Fibroblast of lung (primary cell): Measurements from ENCODE around the gene HTR2A. TPM values are rescaled to one million over a fixed set of nuclear protein-coding genes. Genes with fewer than 3 reads are reported as not detected.

Experiments
- DNase-seq, 2 donors: peaks; one replicate each; pipeline versions ENCODE4 v3.0.0 to v3.0.0-alpha.2; 2010; ENCODE audit warnings: low read depth in 2 of 2
- H2AFZ ChIP-seq: 2 replicates; pipeline ENCODE4 v1.5.1; 2012; ENCODE audit warnings: low read length, control low read depth, inconsistent platforms
- H3K27ac ChIP-seq: 2 replicates; pipeline ENCODE4 v1.5.1; 2011; ENCODE audit warnings: low read length, control low read depth; ENCODE audit not compliant: insufficient read depth
- H3K27me3 ChIP-seq: 2 replicates; pipeline ENCODE4 v1.5.1; 2011; ENCODE audit warnings: mild to moderate bottlenecking, low read length; ENCODE audit not compliant: control insufficient read depth, insufficient read depth
- H3K36me3 ChIP-seq: 2 replicates; pipeline ENCODE4 v1.5.1; 2011; ENCODE audit warnings: low read length; ENCODE audit not compliant: control insufficient read depth, insufficient read depth
- H3K4me1 ChIP-seq: 2 replicates; pipeline ENCODE4 v1.5.1; 2011; ENCODE audit warnings: low read length; ENCODE audit not compliant: control insufficient read depth, insufficient read depth; ENCODE audit errors: extremely low read depth
- H3K4me2 ChIP-seq: 2 replicates; pipeline ENCODE4 v1.5.1; 2011; ENCODE audit warnings: low read length, control low read depth; ENCODE audit not compliant: insufficient read depth; ENCODE audit errors: extremely low read depth
- H3K4me3 ChIP-seq, 4 experiments: fragments of 200-600 bp in 1 of 4; sonication (generic) in 1 of 4; replicated peaks in 1 of 4; 2 replicates each; pipeline ENCODE4 v1.5.1; 2011 to 2016; ENCODE audit warnings: low read length in 4 of 4, low read depth in 3 of 4, mild to moderate bottlenecking in 3 of 4, control low read depth in 2 of 4, inconsistent platforms in 1 of 4, mixed read lengths in 1 of 4; ENCODE audit not compliant: insufficient read depth in 1 of 4; ENCODE audit errors: control extremely low read depth in 1 of 4
- H3K79me2 ChIP-seq: 2 replicates; pipeline ENCODE4 v1.5.1; 2012; ENCODE audit warnings: mild to moderate bottlenecking, low read length, inconsistent platforms; ENCODE audit not compliant: control insufficient read depth, insufficient read depth
- H3K9ac ChIP-seq: 2 replicates; pipeline ENCODE4 v1.5.1; 2011; ENCODE audit warnings: mild to moderate bottlenecking, low read length, control low read depth; ENCODE audit not compliant: insufficient read depth
- H3K9me3 ChIP-seq: 2 replicates; pipeline ENCODE4 v1.5.1; 2012; ENCODE audit warnings: low read depth, low read length; ENCODE audit not compliant: control insufficient read depth, insufficient read depth
- H4K20me1 ChIP-seq: 2 replicates; pipeline ENCODE4 v1.5.1; 2011; ENCODE audit warnings: low read length; ENCODE audit not compliant: control insufficient read depth, insufficient read depth; ENCODE audit errors: extremely low read depth
- CTCF ChIP-seq, 2 donors: IDR thresholded peaks in 1 of 2; conservative IDR thresholded peaks in 1 of 2; 1 replicate in 1 of 2; 2 replicates in 1 of 2; pipeline ENCODE4 v1.5.1; 2011 to 2012; ENCODE audit warnings: low read length in 2 of 2, control low read depth in 1 of 2, inconsistent platforms in 1 of 2, low read depth in 1 of 2, mild to moderate bottlenecking in 1 of 2
- EZH2 ChIP-seq: IDR thresholded peaks from 2 replicates; pipeline ENCODE4 v1.5.1; 2012; ENCODE audit warnings: low read length, control low read depth, mild to moderate bottlenecking; ENCODE audit errors: missing control alignments
- polyA plus RNA-seq, 2 donors: library from polyadenylated mRNA; depleted of rRNA in 1 of 2; stranded (reverse) in 1 of 2; unstranded in 1 of 2; fragments of >200 nt; gene quantifications; 2 replicates each; pipeline ENCODE4 v1.2.1, GENCODE V29; 2011 to 2012; ENCODE audit warnings: missing spikeins in 1 of 2
- total RNA-seq: library from RNA; depleted of rRNA; stranded (reverse); fragments of >200 nt; gene quantifications from 2 replicates; pipeline ENCODE4 v1.2.1, GENCODE V29; 2014

HTR2A gene
- total and polyA plus RNA-seq, 2 donors (not counting 1 experiment from before 2014, with no cell fraction given): 0.01 to 0.33 TPM

- Histone ChIP-seq H3K36me3 (no peaks in the 10 kb centered on the region), H2AFZ (no peak overlapping the region), H3K4me1 (no peaks in the 10 kb centered on the region), H3K79me2 (no peaks in the 10 kb centered on the region), H3K4me2 (no peak overlapping the region), H3K4me3 (no peak overlapping the region), H3K9ac (no peak overlapping the region), H3K27me3 (no peaks in the 10 kb centered on the region), H3K27ac (no peak overlapping the region), H4K20me1 (no peaks in the 10 kb centered on the region), H3K9me3 (no peaks in the 10 kb centered on the region)
- DNase-seq: peak in 1 of 2 donors; percentile 20
- TF ChIP-seq EZH2 (no peak), CTCF (conservative IDR thresholded peaks at IDR 0.05 in 1 of 2, IDR thresholded peaks at IDR 0.05 in 1 of 2; ENCODE audit: low read depth in 1 of 2, low read length in 2 of 2) (no peak)
These were observed 52.4 kb downstream of the HTR2A start for GRCh38 chr13:46844431-46844830.

GRCh38 chr13:46839399-46839798 lies 57.5 kb downstream of the HTR2A start:
- peak in 1 of 2 donors; percentile 8 for DNase-seq
- no peaks in the 10 kb centered on the region for H3K4me1 ChIP-seq
- H4K20me1 ChIP-seq: no peaks in the 10 kb centered on the region
- no peak overlapping the region for H3K4me3 ChIP-seq
- no peaks in the 10 kb centered on the region for H3K9me3 ChIP-seq
- TF ChIP-seq EZH2: no peak
- no peak for TF ChIP-seq CTCF (conservative IDR thresholded peaks at IDR 0.05 in 1 of 2, IDR thresholded peaks at IDR 0.05 in 1 of 2; ENCODE audit: low read depth in 1 of 2, low read length in 2 of 2)
- H3K27ac ChIP-seq: no peak overlapping the region
- no peak overlapping the region for H3K9ac ChIP-seq
- no peak overlapping the region for H2AFZ ChIP-seq
- H3K36me3 ChIP-seq: no peaks in the 10 kb centered on the region
- H3K27me3 ChIP-seq: no peaks in the 10 kb centered on the region
- H3K79me2 ChIP-seq: no peaks in the 10 kb centered on the region
- no peak overlapping the region for H3K4me2 ChIP-seq

GRCh38 chr13:46834657-46835056 lies 62.2 kb downstream of the HTR2A start:
- H2AFZ ChIP-seq: no peak overlapping the region
- H4K20me1 ChIP-seq: no peaks in the 10 kb centered on the region
- no peak for TF ChIP-seq EZH2
- TF ChIP-seq CTCF (conservative IDR thresholded peaks at IDR 0.05 in 1 of 2, IDR thresholded peaks at IDR 0.05 in 1 of 2; ENCODE audit: low read depth in 1 of 2, low read length in 2 of 2): no peak
- no peaks in the 10 kb centered on the region for H3K27me3 ChIP-seq
- no peak for DNase-seq
- no peaks in the 10 kb centered on the region for H3K4me1 ChIP-seq
- H3K9me3 ChIP-seq: no peaks in the 10 kb centered on the region
- no peak overlapping the region for H3K4me3 ChIP-seq
- no peaks in the 10 kb centered on the region for H3K79me2 ChIP-seq
- no peaks in the 10 kb centered on the region for H3K36me3 ChIP-seq
- H3K27ac ChIP-seq: no peak overlapping the region
- no peak overlapping the region for H3K4me2 ChIP-seq
- H3K9ac ChIP-seq: no peak overlapping the region
